ENCODE results near the gene IGSF9.

- TF ChIP-seq CTCF (IDR thresholded peaks at IDR 0.05; ENCODE audit: low read depth, low read length) (peak; percentile 93), POLR2A (IDR thresholded peaks at IDR 0.05; ENCODE audit: extremely low read depth, insufficient read length) (no peak), MAX (IDR thresholded peaks at IDR 0.05; ENCODE audit: low read depth, low read length) (peak; percentile 88), MYC (IDR thresholded peaks at IDR 0.05; ENCODE audit: low read depth, low read length) (peak; percentile 75)
These were observed 53.9 kb downstream of the IGSF9 start for GRCh38 chr1:159891275-159892157.
